H1 (cell line): Measurements from ENCODE around the gene C19orf38. TPM values are rescaled to one million over a fixed set of nuclear protein-coding genes. Genes with fewer than 3 reads are reported as not detected.

Source experiments
- polyA plus RNA-seq, 7 experiments: library from polyadenylated mRNA; depleted of rRNA in 3 of 7; stranded (reverse) in 5 of 7; unstranded in 2 of 7; fragments of >200 nt in 5 of 7; fragments of 200-250 nt in 2 of 7; gene quantifications; 1 replicate in 5 of 7; 2 replicates in 1 of 7; 4 replicates in 1 of 7; pipeline versions ENCODE4 v1.2.1 to v1.2.3, GENCODE V29; 2011 to 2013; ENCODE audit warnings: missing spikeins in 2 of 7, mixed read lengths in 2 of 7
- total RNA-seq: library from RNA; stranded (reverse); fragmentation: NEBNext Ultra II Directional; extraction: Animal tissue kit (Norgen Biotek cat#: 25700); gene quantifications from 2 replicates; pipeline ENCODE4 v1.2.1, GENCODE V29; 2021
- TF ChIP-seq, protein P1 (sequence below): fragments of 300-600 bp; sonication (generic); IDR thresholded peaks from 2 replicates; pipeline ENCODE4 v1.7.1; 2012; ENCODE audit warnings: low read length, moderate library complexity, mild to moderate bottlenecking, inconsistent platforms; ENCODE audit not compliant: insufficient replicate concordance

The C19orf38 gene
- total and polyA plus RNA-seq, 2 of the 8 experiments (the other 6 are each of a cell fraction or from before 2014, with no cell fraction given): 0.53 TPM; not detected in 1

DNA sequence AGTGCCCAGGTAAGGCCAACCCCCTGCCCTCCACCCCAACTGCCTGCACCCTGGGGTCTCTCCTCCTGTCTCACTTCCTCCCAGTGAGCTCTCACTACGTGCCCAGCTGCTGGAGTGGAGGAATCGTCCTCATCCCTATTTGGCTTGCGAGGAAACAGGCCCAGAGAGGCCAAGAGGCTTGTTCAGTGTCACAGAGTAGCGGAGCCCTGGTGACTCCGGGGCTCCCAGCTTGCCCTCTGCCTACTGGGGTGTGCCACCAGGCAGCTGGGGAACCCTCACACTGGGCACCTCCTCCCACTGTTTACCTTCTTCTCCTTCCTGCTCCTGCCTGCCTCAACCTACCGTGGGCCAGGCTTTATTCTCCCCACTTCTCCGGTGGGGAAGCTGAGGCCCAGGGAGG lies 17.8 kb upstream of the C19orf38 start (continued):
- TF ChIP-seq, protein P1, sequence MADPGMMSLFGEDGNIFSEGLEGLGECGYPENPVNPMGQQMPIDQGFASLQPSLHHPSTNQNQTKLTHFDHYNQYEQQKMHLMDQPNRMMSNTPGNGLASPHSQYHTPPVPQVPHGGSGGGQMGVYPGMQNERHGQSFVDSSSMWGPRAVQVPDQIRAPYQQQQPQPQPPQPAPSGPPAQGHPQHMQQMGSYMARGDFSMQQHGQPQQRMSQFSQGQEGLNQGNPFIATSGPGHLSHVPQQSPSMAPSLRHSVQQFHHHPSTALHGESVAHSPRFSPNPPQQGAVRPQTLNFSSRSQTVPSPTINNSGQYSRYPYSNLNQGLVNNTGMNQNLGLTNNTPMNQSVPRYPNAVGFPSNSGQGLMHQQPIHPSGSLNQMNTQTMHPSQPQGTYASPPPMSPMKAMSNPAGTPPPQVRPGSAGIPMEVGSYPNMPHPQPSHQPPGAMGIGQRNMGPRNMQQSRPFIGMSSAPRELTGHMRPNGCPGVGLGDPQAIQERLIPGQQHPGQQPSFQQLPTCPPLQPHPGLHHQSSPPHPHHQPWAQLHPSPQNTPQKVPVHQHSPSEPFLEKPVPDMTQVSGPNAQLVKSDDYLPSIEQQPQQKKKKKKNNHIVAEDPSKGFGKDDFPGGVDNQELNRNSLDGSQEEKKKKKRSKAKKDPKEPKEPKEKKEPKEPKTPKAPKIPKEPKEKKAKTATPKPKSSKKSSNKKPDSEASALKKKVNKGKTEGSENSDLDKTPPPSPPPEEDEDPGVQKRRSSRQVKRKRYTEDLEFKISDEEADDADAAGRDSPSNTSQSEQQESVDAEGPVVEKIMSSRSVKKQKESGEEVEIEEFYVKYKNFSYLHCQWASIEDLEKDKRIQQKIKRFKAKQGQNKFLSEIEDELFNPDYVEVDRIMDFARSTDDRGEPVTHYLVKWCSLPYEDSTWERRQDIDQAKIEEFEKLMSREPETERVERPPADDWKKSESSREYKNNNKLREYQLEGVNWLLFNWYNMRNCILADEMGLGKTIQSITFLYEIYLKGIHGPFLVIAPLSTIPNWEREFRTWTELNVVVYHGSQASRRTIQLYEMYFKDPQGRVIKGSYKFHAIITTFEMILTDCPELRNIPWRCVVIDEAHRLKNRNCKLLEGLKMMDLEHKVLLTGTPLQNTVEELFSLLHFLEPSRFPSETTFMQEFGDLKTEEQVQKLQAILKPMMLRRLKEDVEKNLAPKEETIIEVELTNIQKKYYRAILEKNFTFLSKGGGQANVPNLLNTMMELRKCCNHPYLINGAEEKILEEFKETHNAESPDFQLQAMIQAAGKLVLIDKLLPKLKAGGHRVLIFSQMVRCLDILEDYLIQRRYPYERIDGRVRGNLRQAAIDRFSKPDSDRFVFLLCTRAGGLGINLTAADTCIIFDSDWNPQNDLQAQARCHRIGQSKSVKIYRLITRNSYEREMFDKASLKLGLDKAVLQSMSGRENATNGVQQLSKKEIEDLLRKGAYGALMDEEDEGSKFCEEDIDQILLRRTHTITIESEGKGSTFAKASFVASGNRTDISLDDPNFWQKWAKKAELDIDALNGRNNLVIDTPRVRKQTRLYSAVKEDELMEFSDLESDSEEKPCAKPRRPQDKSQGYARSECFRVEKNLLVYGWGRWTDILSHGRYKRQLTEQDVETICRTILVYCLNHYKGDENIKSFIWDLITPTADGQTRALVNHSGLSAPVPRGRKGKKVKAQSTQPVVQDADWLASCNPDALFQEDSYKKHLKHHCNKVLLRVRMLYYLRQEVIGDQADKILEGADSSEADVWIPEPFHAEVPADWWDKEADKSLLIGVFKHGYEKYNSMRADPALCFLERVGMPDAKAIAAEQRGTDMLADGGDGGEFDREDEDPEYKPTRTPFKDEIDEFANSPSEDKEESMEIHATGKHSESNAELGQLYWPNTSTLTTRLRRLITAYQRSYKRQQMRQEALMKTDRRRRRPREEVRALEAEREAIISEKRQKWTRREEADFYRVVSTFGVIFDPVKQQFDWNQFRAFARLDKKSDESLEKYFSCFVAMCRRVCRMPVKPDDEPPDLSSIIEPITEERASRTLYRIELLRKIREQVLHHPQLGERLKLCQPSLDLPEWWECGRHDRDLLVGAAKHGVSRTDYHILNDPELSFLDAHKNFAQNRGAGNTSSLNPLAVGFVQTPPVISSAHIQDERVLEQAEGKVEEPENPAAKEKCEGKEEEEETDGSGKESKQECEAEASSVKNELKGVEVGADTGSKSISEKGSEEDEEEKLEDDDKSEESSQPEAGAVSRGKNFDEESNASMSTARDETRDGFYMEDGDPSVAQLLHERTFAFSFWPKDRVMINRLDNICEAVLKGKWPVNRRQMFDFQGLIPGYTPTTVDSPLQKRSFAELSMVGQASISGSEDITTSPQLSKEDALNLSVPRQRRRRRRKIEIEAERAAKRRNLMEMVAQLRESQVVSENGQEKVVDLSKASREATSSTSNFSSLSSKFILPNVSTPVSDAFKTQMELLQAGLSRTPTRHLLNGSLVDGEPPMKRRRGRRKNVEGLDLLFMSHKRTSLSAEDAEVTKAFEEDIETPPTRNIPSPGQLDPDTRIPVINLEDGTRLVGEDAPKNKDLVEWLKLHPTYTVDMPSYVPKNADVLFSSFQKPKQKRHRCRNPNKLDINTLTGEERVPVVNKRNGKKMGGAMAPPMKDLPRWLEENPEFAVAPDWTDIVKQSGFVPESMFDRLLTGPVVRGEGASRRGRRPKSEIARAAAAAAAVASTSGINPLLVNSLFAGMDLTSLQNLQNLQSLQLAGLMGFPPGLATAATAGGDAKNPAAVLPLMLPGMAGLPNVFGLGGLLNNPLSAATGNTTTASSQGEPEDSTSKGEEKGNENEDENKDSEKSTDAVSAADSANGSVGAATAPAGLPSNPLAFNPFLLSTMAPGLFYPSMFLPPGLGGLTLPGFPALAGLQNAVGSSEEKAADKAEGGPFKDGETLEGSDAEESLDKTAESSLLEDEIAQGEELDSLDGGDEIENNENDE: no peak
